HG02973 (cell line): Measurements from ENCODE around the gene POLR2J2.
"Not testable (repeated sequence)": the region's sequence is repeated elsewhere in the genome, so short reads cannot be mapped to it uniquely, and the experiment has no call there.

ENCODE experiments used
- ATAC-seq: cut with Tn5 transposase; IDR thresholded peaks from one replicate; pipeline ENCODE4 v1.9.1; 2021; ENCODE audit warnings: moderate library complexity; ENCODE audit not compliant: unreplicated experiment

POLR2J2 gene

GRCh38 chr7:102673447-102674067 lies 2.1 kb upstream of the POLR2J2 start:
- not testable (repeated sequence) for ATAC-seq

- ATAC-seq = peak; percentile 19
These were observed 469 bp upstream of the POLR2J2 start for GRCh38 chr7:102671956-102672307.

- not testable (repeated sequence) for ATAC-seq
These were observed 3.9 kb downstream of the POLR2J2 start for GRCh38 chr7:102667523-102667922.

GRCh38 chr7:102666850-102667249 lies 4.6 kb downstream of the POLR2J2 start:
- ATAC-seq = not testable (repeated sequence)

- not testable (repeated sequence) for ATAC-seq
These were observed 6.7 kb downstream of the POLR2J2 start for GRCh38 chr7:102664765-102665164.

GRCh38 chr7:102649924-102650323 lies 21.5 kb downstream of the POLR2J2 start, which contains the start of gene SPDYE2B:
SPDYE2B (plus strand) TSS chr7:102650319; CDS start chr7:102652349, 2,030 bp downstream.
- ATAC-seq = not testable (repeated sequence)

- not testable (repeated sequence) for ATAC-seq
These were observed 23.6 kb downstream of the POLR2J2 start for GRCh38 chr7:102647813-102648212.

- not testable (repeated sequence) for ATAC-seq
These were observed 28.1 kb downstream of the POLR2J2 start for GRCh38 chr7:102643404-102643803.

GRCh38 chr7:102642691-102643090 lies 28.8 kb downstream of the POLR2J2 start, which contains the start of gene UPK3BL1:
UPK3BL1 (minus strand) TSS chr7:102642791; CDS start chr7:102642741, 50 bp downstream.
- ATAC-seq = not testable (repeated sequence)

GRCh38 chr7:102638848-102639247 lies 32.6 kb downstream of the POLR2J2 start:
- ATAC-seq = not testable (repeated sequence)

GRCh38 chr7:102636956-102637355 lies 34.5 kb downstream of the POLR2J2 start:
- not testable (repeated sequence) for ATAC-seq

- not testable (repeated sequence) for ATAC-seq
These were observed 36.1 kb downstream of the POLR2J2 start for GRCh38 chr7:102635354-102635753.

GRCh38 chr7:102634299-102634698 lies 37.2 kb downstream of the POLR2J2 start:
- ATAC-seq = not testable (repeated sequence)

GRCh38 chr7:102630622-102631021 lies 40.8 kb downstream of the POLR2J2 start:
- ATAC-seq = not testable (repeated sequence)

GRCh38 chr7:102627271-102627904 lies 44.1 kb downstream of the POLR2J2 start:
- not testable (repeated sequence) for ATAC-seq

- ATAC-seq = not testable (repeated sequence)
These were observed 53.3 kb downstream of the POLR2J2 start for GRCh38 chr7:102618122-102618521.

GRCh38 chr7:102616507-102617125 lies 54.8 kb downstream of the POLR2J2 start, which contains the start of gene RASA4:
RASA4 (minus strand) TSS chr7:102616756; CDS start chr7:102616689, 67 bp downstream.
- peak; percentile 74 for ATAC-seq
